Islet precursor cell (in vitro differentiated cells): Measurements from ENCODE around the gene ITGA1.
A peak's percentile ranks its signal among the peaks of the same experiment; 100 is the strongest.

Experiments used
- DNase-seq: peaks from one replicate; pipeline ENCODE4 v3.0.0-alpha.2; 2018

Gene ITGA1

GRCh38 chr5:52773342-52773741, 14.4 kb upstream of the ITGA1 start:
- DNase-seq: no peak

- DNase-seq: no peak
Observed at GRCh38 chr5:52774005-52774410, 13.7 kb upstream of the ITGA1 start.

GRCh38 chr5:52776116-52776515, 11.6 kb upstream of the ITGA1 start:
- DNase-seq: no peak

GRCh38 chr5:52777186-52777585, 10.5 kb upstream of the ITGA1 start:
- no peak for DNase-seq

- no peak for DNase-seq
Observed at GRCh38 chr5:52778781-52779180, 8.9 kb upstream of the ITGA1 start.

- no peak for DNase-seq
Observed at GRCh38 chr5:52779213-52779612, 8.5 kb upstream of the ITGA1 start.

GRCh38 chr5:52783226-52783959, 4.3 kb upstream of the ITGA1 start:
- DNase-seq: no peak

- DNase-seq: no peak
Observed at GRCh38 chr5:52784737-52785136, 3.0 kb upstream of the ITGA1 start.

- no peak for DNase-seq
Observed at GRCh38 chr5:52786391-52786790, 1.3 kb upstream of the ITGA1 start.

- no peak for DNase-seq
Observed at GRCh38 chr5:52786949-52787599, 642 bp upstream of the ITGA1 start.

- DNase-seq: no peak
Observed at GRCh38 chr5:52788505-52788821, 747 bp downstream of the ITGA1 start.

GRCh38 chr5:52789378-52789777, 1.7 kb downstream of the ITGA1 start:
- DNase-seq: no peak

GRCh38 chr5:52789851-52790250, 2.1 kb downstream of the ITGA1 start:
- DNase-seq: no peak

- no peak for DNase-seq
Observed at GRCh38 chr5:52791366-52791765, 3.6 kb downstream of the ITGA1 start.

GRCh38 chr5:52794519-52794918, 6.8 kb downstream of the ITGA1 start:
- DNase-seq: no peak

GRCh38 chr5:52796031-52796430, 8.3 kb downstream of the ITGA1 start:
- no peak for DNase-seq

- no peak for DNase-seq
Observed at GRCh38 chr5:52796516-52797103, 8.9 kb downstream of the ITGA1 start.

- no peak for DNase-seq
Observed at GRCh38 chr5:52798938-52799337, 11.2 kb downstream of the ITGA1 start.

GRCh38 chr5:52799358-52799982, 11.8 kb downstream of the ITGA1 start:
- DNase-seq: peak; percentile 93

GRCh38 chr5:52799983-52800393, 12.3 kb downstream of the ITGA1 start:
- DNase-seq: peak; percentile 97

- DNase-seq: peak; percentile 90
Observed at GRCh38 chr5:52800394-52801213, 12.9 kb downstream of the ITGA1 start.

- peak; percentile 59 for DNase-seq
Observed at GRCh38 chr5:52801329-52801728, 13.6 kb downstream of the ITGA1 start.
